ENCODE data around the gene BCL2L15.

BCL2L15 gene

GRCh38 chr1:113887402-113888175, at the start of gene BCL2L15:
Gene BCL2L15 (minus strand): TSS chr1:113887581. CDS start chr1:113887375, 206 bp downstream.
- TF ChIP-seq CREB5 (CRISPR knock-in tag; IDR thresholded peaks at IDR 0.05; ENCODE audit: low read depth) (no peak), RARB (CRISPR knock-in tag; IDR thresholded peaks at IDR 0.05) (no peak), PPARA (CRISPR knock-in tag; IDR thresholded peaks at IDR 0.05; ENCODE audit: borderline replicate concordance) (no peak), GLIS3 (CRISPR knock-in tag; IDR thresholded peaks at IDR 0.05) (no peak), ZC3H10 (CRISPR knock-in tag; IDR thresholded peaks at IDR 0.05) (no peak), ESRRG (CRISPR knock-in tag; IDR thresholded peaks at IDR 0.05) (no peak), ZFP30 (CRISPR knock-in tag; IDR thresholded peaks at IDR 0.05) (no peak)
- ATAC-seq = no peak

GRCh38 chr1:113937146-113937545, 49.8 kb upstream of the BCL2L15 start:
- ATAC-seq = no peak

More at GRCh38 chr1:113937146-113937545, 49.8 kb upstream of the BCL2L15 start:
- TF ChIP-seq GLIS3 (CRISPR knock-in tag; IDR thresholded peaks at IDR 0.05) (no peak), ZNF565 (CRISPR knock-in tag; conservative IDR thresholded peaks at IDR 0.05; ENCODE audit: low read depth) (no peak), CREB5 (CRISPR knock-in tag; IDR thresholded peaks at IDR 0.05; ENCODE audit: low read depth) (no peak), ARNTL (CRISPR knock-in tag; IDR thresholded peaks at IDR 0.05; ENCODE audit: borderline replicate concordance, low read depth) (no peak), ZNF8 (CRISPR knock-in tag; IDR thresholded peaks at IDR 0.05) (no peak), RARB (CRISPR knock-in tag; IDR thresholded peaks at IDR 0.05) (no peak), POU6F1 (CRISPR knock-in tag; IDR thresholded peaks at IDR 0.05; ENCODE audit: borderline replicate concordance, low read depth) (no peak), TOX (CRISPR knock-in tag; IDR thresholded peaks at IDR 0.05; ENCODE audit: borderline replicate concordance) (no peak), ESRRG (CRISPR knock-in tag; IDR thresholded peaks at IDR 0.05) (no peak), PATZ1 (CRISPR knock-in tag; IDR thresholded peaks at IDR 0.05; ENCODE audit: borderline replicate concordance) (no peak), ZC3H10 (CRISPR knock-in tag; IDR thresholded peaks at IDR 0.05) (no peak), ZFP3 (CRISPR knock-in tag; IDR thresholded peaks at IDR 0.05) (no peak), SNAI2 (CRISPR knock-in tag; IDR thresholded peaks at IDR 0.05) (no peak), CSDC2 (CRISPR knock-in tag; IDR thresholded peaks at IDR 0.05) (no peak), CSRNP3 (CRISPR knock-in tag; IDR thresholded peaks at IDR 0.05) (no peak), PPARA (CRISPR knock-in tag; IDR thresholded peaks at IDR 0.05; ENCODE audit: borderline replicate concordance) (no peak), TCF4 (CRISPR knock-in tag; IDR thresholded peaks at IDR 0.05; ENCODE audit: borderline replicate concordance) (no peak), ZFP30 (CRISPR knock-in tag; IDR thresholded peaks at IDR 0.05) (no peak), ZNF70 (CRISPR knock-in tag; IDR thresholded peaks at IDR 0.05) (no peak), TSHZ2 (CRISPR knock-in tag; IDR thresholded peaks at IDR 0.05) (no peak)

Data from SK-N-SH treated with all-trans-retinoic acid at 6 μM for 48 hours (cell line).